DMS 273 (cell line): Measurements from ENCODE around the gene DPH5.
"Not testable (repeated sequence)": the region's sequence is repeated elsewhere in the genome, so short reads cannot be mapped to it uniquely, and the experiment has no call there.

Experiments used
- DNase-seq: peaks from one replicate; lab custom pipeline; 2025; ENCODE audit not compliant: unreplicated experiment; lab: John Stamatoyannopoulos, UW

DPH5 gene, protein sequence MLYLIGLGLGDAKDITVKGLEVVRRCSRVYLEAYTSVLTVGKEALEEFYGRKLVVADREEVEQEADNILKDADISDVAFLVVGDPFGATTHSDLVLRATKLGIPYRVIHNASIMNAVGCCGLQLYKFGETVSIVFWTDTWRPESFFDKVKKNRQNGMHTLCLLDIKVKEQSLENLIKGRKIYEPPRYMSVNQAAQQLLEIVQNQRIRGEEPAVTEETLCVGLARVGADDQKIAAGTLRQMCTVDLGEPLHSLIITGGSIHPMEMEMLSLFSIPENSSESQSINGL

DNA sequence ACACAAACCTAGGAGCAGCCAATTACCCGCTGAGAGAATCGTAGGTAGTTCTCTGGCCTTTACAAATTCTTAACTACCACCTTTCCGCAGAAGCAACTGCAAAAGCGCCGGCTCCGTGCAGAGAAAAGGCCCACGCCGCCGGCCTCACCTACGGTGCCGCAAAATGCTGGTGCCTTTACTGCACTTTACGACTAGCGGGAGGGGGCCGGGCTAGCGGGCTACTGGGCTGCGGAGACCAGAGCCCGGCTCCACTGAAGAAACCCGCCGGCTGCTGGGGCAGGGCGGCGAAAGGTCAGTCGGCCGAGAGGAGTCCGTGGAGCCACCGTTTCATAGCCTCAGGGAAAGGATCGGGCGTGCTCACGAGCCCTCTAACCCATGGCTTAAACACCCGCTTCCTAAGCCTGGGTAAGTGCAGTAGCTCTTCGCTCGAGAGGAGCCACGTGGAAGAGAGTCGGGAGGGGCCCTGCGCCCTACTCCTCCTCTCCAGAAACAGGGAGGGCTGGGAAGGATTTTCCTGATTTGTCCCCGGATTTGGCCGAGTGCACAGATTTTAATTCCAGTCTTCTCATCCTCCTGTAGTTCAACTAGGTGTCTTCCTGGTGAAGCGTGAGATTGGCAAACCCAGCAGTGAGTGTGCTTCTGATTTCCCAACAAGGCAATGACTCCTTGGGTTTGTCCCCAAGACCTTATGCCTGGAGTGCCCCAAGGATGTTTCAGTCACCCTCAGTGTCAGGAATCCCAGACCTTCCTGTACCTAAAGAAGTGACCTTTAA, at the start of gene DPH5:
Gene DPH5 (minus strand): TSS at position 128 of the 773 bp plus-strand sequence. CDS start 341 bp downstream, outside the sequence.
- peak; percentile 96 for DNase-seq

DNA sequence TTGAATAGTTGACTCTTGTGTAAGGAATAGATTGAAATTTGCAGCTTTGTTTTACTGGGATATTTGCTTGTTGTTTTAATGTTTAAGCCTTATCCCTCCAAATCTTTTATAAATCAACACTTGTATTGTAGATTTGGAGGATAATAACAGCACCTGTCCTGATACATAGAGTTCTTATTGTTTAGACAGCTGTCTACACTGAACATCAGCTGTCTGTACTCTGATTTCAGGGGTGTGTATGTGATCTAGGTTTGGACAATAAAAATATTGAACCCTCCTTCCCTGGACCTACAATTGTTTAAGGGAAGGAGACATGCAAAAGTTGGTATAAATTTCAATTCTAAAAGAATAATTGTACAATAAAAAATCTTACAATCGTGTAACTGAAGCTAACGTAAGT, 48.3 kb upstream of the DPH5 start:
- DNase-seq = no peak

- DNase-seq = no peak
Observed at GRCh38 chr1:101071470-101071891, 45.9 kb upstream of the DPH5 start.

DNA sequence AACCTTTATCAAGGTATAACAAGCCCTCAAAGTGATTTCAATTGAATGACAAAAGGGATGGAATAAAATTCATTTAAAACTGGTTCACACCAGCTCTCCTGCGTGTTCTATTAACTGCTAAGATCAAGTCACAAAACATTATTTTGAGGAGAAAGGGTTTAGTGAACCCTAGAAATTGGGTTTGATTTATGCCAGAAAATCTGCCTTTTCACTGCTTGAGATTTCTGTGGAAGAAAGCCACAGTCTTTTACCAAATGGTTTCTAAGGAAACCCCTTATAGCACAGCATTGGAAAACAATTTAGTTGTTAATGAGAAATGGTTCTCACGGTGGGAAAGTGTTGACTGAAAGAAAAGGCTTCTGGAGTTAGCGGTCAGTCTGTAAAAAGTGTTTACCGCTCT, 43.6 kb upstream of the DPH5 start:
- no peak for DNase-seq

DNA sequence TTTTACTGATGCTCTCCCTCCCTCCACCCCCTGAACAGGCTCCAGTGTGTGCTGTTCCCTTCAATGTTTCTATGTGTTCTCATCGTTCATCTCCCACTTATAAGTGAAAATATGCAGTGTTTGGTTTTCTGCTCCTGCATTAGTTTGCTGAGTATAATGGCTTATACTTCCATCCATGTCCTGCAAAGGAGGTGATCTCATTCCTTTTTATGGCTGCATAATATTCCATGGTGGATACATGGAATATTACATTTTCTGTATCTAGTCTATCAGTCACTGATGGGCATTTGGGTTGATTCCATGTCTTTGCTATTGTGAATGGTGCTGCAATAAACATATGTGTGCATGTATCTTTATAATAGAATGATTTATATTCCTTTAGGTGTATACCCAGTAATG, 41.4 kb upstream of the DPH5 start:
- DNase-seq = not testable (repeated sequence)

DNA sequence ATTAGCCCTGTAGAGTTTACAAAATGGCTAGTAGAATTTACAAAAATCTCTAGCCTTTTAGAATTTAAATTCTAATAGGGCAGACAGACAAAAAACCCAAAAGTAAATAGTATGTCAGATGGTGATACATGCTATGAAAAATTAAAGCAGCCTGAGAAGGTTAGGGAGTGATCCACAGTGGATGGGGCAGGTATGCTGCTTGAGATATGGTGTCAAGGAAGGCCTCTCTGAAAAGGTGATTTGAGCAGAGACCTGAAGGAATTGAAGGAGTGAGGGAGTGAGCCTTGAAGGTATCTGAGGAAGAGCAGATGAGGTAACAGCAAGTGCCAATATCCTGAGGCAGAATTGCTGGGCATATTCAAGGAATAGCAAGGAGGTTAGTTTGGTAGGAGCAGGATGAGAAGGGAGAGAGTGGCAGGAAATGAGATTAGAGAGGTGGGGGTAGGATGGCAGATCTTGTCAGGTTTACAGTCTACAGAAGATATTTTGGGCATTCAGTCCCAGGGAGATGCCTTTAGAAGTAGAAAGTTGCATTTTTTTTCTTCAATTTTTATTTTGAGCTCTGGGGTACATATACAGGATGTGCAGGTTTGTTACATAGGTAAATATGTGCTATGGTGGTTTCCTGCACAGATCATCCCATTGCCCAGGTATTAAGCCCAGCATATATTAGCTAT, 40.8 kb upstream of the DPH5 start:
- no peak for DNase-seq

- DNase-seq = no peak
Observed at GRCh38 chr1:101065575-101065974, 40.0 kb upstream of the DPH5 start.

DNA sequence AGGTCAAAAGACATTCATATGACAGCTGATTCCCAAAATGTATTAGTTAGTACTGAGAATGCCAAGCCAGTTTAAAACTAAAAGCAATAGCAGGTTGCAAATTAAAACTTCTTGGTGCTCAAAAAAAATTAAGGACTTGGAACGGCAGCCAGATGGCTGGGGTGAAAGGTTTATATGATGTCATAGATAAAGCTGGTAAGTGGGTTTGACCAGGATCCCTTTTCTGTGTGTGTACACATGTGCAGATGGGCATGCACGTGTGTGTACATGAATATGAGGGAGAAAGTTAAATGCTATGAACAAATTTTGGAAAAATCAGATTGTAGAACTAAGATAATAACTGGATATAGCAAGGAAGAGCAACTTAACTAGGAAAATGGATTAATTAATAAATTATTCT, 39.1 kb upstream of the DPH5 start:
- peak; percentile 77 for DNase-seq

- DNase-seq = no peak
Observed at GRCh38 chr1:101060992-101061391, 35.4 kb upstream of the DPH5 start.

GRCh38 chr1:101059945-101060542, 34.5 kb upstream of the DPH5 start:
- DNase-seq = no peak

- no peak for DNase-seq
Observed at GRCh38 chr1:101055623-101056022, 30.0 kb upstream of the DPH5 start.

DNA sequence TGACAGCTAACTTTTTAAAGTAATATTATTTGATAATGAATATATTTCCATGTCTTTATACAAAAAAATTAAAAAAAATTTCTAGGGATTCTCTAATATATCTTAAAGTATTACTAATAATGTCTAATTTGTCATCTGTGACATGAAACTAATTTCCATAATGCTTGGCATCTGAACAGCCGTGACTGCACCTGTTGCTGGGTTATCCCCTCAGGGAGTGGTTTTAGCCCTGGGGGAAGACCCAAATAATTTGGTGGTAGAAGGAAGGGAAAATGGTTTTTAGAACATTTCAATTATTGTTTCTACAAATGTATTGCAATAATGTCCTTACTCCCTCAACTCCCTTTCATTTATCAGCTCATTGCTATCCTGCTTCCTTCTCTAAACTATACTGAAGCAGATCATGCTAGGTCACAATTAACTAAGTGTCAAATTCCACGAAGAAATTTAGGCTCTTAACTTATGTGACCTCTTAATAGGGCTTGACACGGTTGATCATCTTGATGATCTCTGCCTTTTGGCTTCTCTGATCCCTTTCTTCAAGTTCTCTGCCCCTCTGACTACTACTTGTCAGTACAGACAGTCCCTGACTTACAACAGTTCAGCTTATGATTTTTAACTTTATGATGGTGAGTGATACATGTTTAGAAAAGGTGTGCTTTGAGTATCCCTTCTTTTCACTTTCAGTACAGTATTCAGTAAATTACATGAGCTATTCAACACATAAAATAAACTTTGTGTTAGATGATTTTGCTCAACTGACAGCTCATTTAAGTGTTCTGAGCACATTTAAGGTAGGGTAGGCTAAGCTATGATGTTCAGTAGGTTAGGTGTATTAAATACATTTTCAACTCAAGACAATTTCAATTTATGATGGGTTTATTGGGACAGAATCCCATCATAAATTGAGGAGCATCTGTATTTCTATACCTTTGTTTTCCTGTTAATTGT, 26.4 kb upstream of the DPH5 start:
- no peak for DNase-seq

GRCh38 chr1:101050869-101051268, 25.3 kb upstream of the DPH5 start:
- DNase-seq = no peak

- no peak for DNase-seq
Observed at GRCh38 chr1:101044749-101045148, 19.2 kb upstream of the DPH5 start.

DNA sequence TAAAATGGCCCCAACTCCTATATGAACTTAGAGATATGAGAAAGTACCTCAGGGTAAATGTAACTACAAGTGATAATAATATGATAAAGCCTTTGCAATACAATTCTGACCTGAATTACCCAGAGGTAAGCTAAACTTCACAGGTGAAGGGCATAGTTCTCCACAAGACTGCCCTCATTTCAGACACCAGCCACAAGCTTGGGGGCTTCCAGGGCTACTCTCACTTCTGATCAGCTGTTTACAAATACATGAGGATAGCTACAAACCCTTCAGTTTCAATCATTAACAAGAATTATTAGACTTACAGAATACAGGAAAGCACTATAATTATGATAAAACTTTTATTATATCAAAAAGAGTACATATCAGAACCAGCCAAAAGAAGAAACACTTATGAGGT, 18.7 kb upstream of the DPH5 start:
- DNase-seq = no peak

DNA sequence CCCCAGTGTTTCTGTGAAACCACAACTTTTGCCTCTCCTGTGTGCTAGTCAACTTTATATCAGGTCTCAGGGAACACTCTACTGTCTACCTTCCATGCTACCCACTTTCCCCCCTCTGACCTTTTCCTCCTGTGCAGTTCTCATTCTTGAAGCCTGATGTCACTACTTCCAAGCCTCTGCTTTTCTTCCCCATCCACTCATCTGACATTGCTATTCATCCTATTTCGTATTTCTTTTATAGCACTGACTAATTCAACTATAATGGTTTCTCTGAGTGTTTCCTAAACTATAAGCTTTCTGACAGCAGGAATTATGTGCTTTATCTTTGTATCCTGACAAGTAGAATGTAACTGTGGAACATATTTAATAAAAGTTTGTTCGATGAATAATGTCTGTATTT, 18.2 kb upstream of the DPH5 start:
- no peak for DNase-seq

DNA sequence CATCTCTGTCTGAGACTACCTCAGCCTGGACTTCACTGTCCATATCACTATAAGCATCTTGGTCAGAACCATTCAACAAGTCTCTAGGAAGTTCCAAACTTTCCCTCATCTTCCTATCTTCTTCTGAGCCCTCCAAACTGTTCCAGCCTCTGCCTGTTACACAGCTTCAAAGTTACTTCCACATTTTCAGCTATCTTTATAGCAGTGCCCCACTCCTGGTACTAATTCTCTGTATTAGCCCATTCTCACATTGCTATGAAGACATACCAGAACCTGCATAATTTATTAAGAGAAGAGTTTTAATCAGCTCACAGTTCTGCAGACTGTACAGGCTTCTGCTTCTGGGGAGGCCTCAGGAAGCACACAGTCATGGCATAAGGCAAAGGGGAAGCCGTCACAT, 15.7 kb upstream of the DPH5 start:
- no peak for DNase-seq

DNA sequence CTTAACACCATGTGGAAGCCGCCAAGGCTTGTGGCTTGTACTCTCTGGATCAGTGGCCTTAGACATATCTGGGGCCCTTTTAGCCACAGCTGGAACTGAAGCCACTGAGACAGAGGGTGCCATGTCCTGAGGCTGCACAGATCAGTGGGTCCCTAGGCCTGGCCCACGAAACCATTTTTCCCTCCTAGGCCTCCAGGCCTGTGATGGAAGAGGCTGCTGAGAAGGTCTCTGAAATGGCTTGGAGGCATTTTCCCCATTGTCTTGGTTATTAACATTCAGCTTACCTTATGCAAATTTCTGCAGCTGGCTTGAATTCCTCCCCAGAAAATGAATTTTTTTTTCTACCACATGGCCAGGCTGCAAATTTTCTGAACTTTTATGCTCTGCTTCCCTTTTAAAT, 15.1 kb upstream of the DPH5 start:
- DNase-seq = no peak

DNA sequence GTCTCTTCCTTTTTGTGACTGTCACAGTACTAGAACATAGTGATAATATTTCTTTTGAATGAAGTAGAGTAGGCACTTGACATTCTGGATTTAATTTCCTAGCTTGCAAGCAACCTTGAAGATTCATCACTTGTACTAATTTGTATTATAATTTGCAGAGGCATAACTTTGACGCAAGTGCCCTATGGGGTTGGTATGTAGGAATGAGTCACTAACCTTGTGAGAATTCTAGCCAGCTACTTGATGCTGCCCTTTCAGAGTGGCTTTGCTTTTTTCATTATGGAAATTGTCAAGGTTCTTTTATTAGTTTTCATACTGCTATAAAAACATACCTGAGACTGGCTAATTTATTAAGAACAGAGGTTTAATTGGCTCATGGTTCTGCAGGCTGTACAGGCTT, 13.7 kb upstream of the DPH5 start:
- no peak for DNase-seq

- no peak for DNase-seq
Observed at GRCh38 chr1:101037316-101037715, 11.7 kb upstream of the DPH5 start.

GRCh38 chr1:101033017-101033416, 7.4 kb upstream of the DPH5 start:
- DNase-seq = no peak
